Measurements from ENCODE around the gene FBL.

Gene FBL

DNA sequence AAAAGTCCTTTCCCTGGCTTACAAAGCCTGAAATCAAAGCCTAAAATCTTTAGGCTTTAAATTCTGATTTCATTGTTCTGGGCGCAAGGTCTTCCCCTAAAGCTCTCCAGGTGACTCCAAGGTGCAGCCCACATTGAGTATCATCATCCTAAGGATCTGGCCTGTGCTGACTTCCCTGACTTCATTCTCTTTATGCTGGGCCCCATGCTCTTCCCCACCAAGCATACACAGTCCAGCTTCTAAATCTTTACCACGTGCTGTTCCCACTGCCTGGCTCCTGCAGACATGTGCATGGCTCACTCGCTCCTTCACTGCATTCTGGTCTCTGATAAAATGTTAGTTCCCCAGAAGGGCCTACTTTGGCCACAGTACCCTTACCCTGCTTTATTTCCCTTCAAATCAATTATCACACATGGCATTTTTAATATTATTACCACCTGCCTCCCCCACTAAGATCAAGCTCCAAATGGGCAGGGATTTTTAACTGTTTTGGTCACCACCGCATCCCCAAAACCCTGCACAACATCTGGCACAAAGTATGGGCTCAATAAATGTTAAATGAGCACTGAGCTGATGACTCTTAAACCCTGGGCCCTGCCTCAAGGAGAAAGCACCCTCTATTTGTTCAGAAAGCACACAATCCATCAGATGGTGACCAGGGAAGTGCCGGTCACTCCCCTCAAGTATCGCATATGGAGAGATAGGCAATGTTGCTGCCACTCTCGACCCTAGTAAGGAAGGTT, 3.3 kb downstream of the FBL start:
- DNase-seq (ENCODE audit: low read depth in 2 of 2), result no peak

DNA sequence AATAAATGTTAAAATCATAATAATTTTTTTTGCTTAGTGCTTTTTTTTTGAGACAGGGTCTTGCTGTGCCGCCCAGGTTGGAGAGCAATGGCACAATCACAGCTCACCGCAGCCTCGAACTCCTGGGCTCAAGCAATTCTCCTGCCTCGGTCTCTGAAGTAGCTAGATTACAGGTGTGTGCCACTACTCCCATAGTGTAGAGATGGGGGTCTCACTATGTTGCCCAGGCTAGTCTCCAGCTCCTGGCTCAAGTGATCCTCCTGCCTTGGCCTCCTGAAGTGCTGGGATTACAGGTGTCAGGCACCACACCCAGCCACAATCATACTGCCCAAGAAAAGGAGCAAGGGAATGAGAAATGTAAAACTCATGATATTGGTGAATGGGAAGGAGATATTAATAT, 5.1 kb downstream of the FBL start:
- DNase-seq (ENCODE audit: low read depth in 2 of 2), result no peak

DNA sequence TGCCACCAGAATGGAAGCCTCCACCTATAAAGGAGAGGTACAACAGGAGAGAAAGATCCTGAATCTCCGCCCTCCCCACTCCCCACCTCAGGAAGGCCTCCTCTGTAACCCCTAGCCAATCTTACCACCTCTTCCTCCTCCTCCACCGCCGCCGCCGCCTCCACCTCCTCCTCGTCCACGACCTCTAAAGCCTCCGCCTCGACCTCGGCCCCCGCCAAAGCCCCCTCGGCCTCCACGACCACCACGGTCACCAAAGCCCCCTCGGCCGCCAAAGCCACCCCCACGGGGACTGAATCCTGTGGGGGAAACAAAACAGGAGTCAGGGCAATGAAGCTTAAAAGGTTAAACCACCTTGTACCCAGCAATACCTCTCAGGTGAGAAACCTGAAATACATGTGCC, 5.7 kb downstream of the FBL start:
- DNase-seq (ENCODE audit: low read depth in 2 of 2), result no peak

DNA sequence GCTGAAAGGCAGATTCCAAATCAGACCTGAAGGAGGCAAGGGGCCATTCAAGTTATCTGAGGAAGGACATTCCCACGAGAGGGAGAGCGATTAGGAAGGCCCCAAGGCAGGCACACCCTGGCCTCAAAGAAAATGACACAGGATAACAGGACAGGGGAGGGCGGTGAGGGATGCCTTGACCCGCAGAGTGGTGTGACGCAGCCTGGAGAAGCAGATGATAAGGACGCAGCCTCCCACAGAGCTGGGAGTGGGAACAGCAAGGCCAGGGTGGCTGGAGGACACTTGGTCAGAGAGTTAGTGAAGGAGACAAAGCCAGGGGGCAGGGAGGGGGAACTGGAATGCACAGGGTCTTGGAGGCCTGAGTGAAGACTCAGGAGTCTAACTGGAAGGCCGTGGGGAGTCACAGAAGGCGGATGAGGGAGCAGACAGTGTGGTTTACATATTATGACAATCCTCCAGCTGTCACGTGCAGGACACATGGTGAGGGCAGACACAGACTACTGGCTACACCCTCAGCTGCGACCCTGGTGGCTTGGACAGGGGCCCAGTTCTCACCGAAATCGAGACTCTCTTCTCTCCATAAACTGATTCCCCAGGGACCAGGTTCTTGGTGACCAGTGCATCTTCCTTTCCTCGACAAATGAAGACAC, 6.4 kb downstream of the FBL start:
- no peak for DNase-seq (ENCODE audit: low read depth in 2 of 2)

DNA sequence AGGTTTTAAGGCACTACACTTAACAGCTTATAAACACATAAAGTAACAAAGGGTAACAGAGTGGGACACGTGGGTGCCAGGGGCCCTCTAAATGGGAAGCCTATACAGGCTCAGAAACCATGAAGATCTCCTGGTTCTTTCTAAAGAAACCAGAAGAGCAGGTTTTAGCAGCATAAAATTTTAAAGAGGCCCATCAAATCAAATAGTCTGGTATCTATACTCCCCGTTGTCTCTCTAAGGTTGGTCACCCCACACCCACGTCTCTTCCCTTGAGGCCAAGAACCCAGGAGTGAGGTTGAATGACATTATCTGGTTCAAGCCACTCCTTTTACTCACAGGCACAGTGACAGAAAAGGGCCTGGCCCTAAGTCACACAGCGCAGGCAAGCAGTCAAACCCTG, 7.6 kb downstream of the FBL start:
- DNase-seq (ENCODE audit: low read depth in 2 of 2), result no peak

DNA sequence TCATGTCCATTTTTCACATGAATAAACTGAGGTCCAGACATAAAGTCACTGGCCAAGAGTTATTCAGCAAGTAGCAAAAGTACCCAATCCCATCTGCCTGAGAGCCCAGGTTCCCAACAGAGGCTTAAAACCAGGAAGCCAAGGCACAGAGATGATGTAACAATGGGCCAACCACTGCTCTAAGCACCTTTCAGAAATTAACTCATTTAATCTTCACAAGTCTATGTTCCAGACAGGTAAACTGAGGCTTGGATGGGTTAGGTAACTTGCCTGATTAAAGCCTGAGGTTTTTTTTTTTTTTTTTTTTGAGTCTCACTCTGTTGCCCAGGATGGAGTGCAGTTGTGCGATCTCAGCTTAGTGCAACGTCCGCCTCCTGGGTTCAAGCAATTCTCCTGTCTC, 8.2 kb downstream of the FBL start:
- DNase-seq (ENCODE audit: low read depth in 2 of 2), result no peak

DNA sequence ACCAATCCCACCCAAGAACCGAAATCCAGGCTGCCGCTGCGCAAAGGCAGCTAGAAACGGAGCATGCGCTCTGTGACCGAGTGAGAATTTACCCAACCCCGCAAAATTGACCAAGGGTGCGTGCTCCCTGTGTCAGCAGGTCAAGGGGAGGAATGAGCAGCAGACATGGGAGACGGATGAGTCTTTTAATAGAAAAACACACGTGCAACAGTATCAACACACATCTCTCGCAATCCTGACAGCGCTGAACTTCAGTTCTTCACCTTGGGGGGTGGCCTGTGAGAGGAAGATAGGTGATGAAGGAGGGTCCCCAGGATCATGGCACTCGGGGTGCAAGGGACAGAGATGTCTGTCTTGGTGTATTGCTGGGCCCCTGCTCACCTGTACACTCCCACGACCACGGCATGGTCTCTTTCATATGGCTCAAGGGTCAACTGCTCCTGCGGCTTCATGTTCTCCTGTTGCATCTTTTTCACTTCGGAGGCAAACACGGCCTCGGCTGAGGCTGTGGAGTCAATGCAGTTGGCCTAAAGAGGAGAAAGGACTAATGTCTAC, 11.8 kb downstream of the FBL start:
- DNase-seq (ENCODE audit: low read depth in 2 of 2), result no peak

DNA sequence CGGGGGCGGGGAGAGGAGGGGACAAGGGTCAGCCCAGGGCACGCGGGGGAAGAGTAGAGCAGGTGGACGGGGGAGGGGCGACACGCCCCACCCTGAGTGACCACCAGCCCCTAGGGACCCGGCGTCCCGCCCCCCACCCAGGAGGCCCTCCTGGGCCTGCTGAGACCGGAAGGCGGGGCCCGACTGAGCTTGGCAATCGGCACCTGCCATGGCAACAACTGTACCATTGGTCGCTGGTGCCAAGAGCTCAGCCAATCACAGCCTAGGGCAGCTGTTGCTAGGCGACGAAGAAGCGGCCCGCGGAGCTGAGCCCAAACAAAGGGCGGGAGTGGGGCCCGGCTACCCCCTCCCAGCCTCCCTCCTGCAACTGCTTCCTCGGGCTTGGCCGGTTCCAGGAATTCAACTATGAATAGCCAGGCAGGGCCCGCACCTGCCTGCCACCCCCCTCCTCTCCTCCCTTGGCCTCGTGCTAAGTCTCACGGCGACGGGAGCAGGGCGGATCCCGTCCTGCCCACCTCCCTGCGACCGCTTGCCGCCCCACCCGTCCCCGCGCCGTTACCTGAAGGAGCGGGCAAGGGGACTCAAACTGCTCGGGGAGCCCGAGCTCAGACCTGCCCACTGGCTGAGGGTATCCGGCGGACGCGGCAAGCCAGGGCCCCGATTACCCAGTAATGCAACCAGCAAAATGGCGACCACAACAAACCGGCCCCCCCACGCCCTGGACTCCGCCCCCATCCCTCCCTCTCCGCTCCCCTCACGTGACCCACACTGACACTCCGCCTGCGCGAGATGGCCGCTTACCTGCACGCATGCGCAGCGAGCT, 12.5 kb downstream of the FBL start, which contains the start of gene DYRK1B:
TSS of gene DYRK1B (minus strand) at position 699 of the 823 bp plus-strand sequence. CDS start 2,295 bp downstream, outside the sequence.
- DNase-seq (ENCODE audit: low read depth in 2 of 2), result peak; percentile 90 to 96

DNA sequence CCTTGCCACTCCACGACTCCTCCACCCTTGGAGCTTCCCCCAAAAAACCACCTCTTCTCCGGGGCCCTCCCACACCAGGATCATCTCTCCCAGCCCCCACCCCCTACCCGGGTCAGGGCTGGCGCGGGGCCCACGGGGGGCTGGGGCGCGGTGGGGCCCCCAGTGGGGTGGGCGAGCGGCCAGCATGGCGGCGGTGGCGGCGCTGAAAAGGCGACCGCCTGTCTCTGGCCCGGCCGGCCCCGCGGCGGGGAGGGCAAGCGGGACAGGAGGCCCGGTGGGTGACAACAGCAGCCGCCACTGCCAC, 13.1 kb downstream of the FBL start:
- DNase-seq (ENCODE audit: low read depth in 2 of 2), result no peak

DNA sequence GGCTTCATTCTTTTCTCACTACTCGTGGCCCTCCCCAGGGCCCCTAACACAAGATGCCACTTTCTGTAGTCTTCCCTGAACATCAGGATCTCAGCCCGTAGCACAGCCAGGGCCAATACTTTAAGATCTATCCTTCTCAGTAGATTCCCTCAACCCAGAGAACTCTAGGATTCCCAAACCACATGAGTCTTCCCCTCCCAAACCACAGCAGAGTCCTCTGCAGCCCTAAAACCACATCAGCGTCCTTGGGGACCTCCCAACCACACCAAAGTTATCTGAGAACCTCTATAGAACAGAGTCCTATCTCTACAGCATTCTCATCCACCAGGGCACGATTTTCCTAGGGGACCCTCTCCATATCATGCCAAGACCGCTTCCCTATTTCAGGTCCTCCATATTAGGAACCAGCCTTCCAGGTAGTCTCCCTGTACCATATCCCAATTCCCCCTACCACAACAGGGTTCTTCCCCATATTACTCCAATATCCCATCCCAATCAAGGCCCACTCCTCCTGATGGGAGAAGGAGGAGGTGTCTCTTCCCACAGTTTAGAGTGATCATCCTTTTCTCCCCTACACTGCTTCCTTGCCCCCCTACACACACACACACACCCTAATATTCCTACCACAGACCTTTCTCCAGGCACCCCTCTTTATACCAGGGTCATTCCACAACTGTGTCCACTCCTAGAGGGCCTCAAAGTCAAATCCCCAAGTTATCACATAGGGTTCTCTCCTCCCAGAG, 13.7 kb downstream of the FBL start:
- no peak for DNase-seq (ENCODE audit: low read depth in 2 of 2)

DNA sequence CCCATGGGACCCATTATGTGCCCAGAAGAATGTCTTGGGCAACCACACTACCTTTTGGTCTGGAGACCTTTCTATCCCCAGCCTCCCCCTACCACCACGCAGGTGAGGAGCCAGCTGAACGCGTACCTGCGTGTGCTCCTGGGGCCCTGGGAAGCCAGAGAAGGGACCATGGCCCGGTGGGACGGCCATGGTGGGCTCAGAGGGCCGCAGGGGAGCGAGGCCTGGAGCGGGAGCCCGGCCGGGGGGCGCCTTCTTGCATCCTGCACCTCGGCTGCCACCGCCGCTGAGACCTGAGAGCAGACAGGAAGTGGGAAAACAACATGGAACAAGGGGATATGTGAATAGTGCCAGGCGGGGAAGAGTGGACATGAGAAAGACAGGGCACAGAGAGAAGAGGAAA, 14.5 kb downstream of the FBL start:
- no peak for DNase-seq (ENCODE audit: low read depth in 2 of 2)

DNA sequence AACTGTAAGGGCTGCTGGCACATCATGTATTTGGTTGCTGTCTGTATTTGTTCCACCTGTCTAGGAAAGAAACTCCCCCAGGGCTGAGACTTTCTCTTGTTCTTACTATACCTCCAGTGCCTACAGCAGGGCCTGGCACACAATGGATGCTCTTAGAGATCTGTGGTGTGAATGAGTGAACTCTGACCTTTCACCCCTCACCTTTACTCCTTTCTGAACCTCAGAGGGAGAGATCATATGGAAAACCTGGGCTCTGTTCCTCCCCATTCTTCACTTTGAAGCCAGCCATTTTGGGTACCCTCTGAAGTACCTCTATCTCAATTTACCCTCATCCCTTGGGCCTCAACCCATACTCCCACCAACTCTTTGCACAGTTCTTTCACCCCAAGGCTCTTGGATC, 15.3 kb downstream of the FBL start:
- no peak for DNase-seq (ENCODE audit: low read depth in 2 of 2)

DNA sequence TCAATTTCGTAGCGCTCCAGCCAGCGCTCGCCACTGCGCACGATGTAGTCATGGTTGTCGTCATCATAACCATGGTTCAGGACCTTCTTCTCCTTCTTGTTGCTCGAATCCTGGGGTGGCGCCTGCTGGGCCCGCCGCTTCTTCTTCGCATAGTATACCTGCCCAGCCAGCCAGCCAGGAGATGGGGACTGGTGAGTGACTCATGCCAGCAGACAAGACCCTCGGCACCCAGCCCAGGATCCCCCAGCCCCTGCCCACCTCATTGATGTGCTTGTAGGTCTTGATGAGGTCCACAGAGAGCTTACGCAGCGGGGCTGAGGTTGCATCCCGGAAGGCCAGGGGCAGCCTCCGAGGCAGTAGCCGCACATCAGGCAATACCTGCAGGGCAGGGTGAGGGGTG, 15.8 kb downstream of the FBL start:
- no peak for DNase-seq (ENCODE audit: low read depth in 2 of 2)

DNA sequence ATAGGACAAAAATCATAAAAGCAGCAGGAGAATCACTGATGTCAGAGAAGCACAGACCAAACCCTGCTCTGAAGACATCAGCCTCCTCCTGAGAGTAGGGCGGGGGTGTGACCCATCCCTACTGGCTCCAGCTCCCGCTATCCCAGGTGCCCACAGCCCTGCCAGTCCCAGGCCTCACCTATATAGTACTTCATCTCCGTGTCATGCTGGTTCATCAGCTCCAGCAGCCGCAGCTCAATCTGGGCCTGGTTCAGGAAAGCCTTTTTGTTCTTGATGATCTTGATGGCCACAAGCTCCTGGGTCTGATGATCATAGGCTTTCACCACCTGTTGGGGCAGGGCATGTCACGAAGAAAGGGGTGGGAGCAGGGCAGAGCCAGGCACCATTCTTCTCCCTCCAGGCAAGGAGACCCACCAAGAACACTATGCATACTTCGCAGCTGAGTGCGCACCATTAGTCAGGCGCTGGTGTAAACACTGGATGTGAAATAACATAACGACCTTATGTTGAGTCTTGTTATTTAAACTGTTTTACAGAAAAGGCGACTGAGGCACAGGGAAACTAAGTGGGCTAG, 16.4 kb downstream of the FBL start:
- no peak for DNase-seq (ENCODE audit: low read depth in 2 of 2)

DNA sequence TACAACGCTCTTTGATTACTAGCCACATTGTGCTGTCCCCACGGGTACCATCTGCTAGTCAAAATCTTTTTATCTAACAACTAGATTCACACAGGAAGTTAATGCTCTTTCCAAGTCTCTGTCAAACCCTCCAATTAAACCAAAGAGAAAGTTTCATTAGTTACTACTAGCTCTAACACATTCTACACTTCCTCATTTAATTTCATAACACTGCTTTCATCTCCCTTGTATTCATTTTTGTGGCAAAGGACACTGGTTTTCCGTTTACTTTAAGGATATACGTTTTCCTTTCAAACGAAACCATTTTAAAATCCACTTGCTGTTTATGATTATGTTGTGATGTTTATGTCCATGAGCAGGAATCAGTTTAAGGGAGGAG, 17.5 kb downstream of the FBL start:
- DNase-seq (ENCODE audit: low read depth in 2 of 2), result no peak

DNA sequence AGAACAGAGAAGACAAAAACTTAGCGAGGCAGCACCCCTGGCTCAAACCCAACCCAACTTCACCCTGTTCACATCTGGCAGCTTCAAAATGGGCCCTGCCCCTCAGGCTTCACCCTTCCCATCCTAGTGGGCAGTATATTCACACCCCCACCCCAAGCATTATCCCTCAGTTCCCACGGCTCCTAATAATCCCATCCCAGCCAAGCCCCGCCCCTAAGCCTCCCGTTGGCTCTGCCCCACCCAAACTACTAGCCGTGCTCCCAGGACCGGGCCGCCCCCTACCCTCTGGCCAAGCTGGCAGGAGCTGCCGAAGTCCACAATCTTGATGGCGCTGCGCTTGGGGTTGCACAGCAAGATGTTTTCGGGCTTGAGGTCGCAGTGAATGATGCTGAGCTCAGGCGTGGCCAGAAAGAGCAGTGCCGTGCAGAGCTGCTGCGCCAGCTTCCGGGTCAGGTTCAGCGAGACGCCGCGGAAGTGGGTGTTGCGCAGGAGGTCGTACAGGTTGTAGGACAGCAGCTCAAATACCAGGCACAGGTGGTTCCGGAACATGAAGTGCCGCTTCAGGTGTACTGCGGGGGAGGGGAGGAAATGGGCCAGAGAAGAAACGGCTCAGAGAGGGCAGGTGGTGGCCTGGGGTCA, 18.0 kb downstream of the FBL start:
- no peak for DNase-seq (ENCODE audit: low read depth in 2 of 2)

DNA sequence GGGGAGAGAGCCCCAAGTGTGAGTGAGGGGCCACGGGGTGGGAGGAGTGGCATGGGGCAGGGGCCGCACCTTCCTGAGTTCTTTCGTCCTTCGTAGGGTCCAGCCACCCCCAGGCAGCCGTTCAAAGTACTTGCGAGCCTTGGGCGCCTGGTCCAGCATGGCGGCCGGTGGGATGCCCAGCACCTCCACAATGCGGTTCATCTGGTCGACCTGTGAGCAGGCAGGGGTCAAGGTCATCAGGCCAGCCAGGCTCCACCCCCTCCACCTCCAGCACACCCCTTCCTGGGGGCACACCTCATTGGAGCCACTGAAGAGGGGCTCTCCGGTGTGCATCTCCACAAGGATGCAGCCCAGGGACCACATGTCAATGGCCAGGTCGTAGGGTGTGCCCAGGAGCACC, 19.0 kb downstream of the FBL start:
- no peak for DNase-seq (ENCODE audit: low read depth in 2 of 2)

DNA sequence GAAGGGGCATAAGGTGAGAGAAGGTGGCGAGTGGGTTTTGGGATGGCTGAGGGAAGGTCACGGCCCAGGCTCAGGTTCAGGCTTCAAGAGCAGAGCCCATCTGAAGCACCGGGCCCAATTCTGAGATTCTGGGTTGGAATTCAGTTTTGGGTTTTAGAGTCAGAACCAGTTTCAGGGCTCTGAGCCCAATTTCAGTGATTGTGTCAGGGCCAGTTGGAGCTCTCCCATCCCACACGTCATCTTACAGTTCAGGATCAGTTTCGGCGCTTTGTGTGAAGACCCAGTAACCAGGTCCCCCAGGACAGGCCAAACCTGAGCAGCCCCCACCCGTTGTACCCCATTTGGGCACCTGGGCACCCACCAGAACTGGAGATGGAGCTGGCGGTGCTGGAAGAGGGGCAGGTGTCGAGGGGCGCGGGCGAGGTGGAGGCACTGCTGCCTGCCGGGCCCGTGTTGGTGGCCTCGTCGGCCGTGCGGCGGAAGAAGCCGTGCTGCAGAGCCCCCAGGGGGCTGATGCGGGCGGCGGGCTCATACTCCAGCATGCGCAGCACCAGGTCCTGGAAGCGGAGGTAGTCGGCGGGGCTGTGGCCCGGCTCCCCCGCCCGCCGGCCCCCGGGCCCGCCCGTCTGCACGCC, 19.8 kb downstream of the FBL start:
- no peak for DNase-seq (ENCODE audit: low read depth in 2 of 2)

DNA sequence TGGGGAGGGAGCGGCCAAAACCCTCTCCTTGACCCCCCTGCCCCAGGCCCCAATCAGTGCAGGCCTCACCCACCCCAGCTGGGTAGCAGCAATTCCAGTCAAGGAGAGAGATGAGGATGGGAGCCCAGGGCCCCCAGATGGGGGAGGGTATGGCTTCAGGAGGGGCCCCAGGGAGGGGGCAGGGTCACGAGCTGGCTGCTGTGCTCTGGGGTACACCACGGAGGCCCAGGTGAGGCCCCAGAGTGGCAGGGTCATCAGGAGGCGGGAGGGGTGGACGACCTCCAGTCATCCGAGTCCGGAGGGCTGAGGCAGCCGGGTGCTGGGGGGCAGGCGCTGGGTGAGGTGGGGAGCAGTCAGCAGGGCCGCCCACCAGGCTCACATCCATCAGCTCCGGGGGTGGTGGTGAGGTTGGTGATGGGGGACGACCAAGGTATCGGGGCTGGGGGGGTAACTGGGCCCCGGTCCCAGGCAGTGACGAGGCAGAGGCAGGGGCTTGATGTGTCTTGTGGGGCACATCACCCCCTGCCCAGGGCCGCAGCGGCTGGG, 20.6 kb downstream of the FBL start:
- DNase-seq (ENCODE audit: low read depth in 2 of 2), result no peak

DNA sequence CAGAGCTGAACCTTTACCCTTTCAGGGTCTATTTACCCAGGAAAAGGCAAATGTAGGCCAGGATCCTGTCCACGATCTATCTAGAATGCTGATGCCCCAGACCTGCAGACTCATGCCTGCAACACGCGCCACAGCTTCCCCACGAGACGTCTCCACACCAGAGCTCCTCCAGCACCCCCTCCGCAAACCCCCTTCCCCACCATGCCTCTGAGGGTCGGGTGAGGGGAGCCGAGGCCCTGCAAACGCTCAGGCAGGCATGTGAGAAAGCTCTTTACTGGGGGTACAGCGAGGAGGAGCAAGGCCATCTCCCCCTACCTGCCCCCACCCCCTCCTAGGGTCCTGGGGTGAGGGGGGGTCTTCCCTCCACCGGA, 21.1 kb downstream of the FBL start:
- no peak for DNase-seq (ENCODE audit: low read depth in 2 of 2)

Measured in stimulated activated CD4-positive, alpha-beta T cell treated with anti-CD3 and anti-CD28 coated beads, Interleukin-1b, Interleukin-23, amount 100 ng/mL, for 4 hours (primary cell).